ENCODE measurements around the gene HYAL3. TPM values are rescaled to one million over a fixed set of nuclear protein-coding genes. Genes with fewer than 3 reads are reported as not detected.

Gene HYAL3
- total RNA-seq, 1 donor from 2014 or later: 2.5 TPM

GRCh38 chr3:50242851-50243542, 56.2 kb downstream of the HYAL3 start:
- ChIA-PET POLR2A (interaction anchor here (0.5 to 5.1 kb wide), 10 partner anchors 8 to 143 kb away, joined by 3 to 66 read pairs (median 6); partner anchors contain the start of gene IFRD2), CTCF (interaction anchor here (1.6 to 10.5 kb wide), 4 partner anchors 15 to 51 kb away, joined by 4 to 76 read pairs (median 7); no protein-coding TSS in a partner anchor)
- intact Hi-C loops (cut with micrococcal nuclease): no loop called here
- Mint-ChIP-seq H3K27ac (peak overlapping the region; percentile 94), H3K36me3 (ENCODE audit: low read depth) (peaks cover 34% of the 10 kb centered on the region), H3K9me3 (no peaks in the 10 kb centered on the region), H3K27me3 (no peaks in the 10 kb centered on the region), H3K4me1 (peaks cover 88% of the 10 kb centered on the region), H3K4me3 (peak overlapping the region; percentile 78)
- ATAC-seq (ENCODE audit: low read depth) (peak; percentile 61), DNase-seq (peak; percentile 60)
- TF ChIP-seq, protein P1, sequence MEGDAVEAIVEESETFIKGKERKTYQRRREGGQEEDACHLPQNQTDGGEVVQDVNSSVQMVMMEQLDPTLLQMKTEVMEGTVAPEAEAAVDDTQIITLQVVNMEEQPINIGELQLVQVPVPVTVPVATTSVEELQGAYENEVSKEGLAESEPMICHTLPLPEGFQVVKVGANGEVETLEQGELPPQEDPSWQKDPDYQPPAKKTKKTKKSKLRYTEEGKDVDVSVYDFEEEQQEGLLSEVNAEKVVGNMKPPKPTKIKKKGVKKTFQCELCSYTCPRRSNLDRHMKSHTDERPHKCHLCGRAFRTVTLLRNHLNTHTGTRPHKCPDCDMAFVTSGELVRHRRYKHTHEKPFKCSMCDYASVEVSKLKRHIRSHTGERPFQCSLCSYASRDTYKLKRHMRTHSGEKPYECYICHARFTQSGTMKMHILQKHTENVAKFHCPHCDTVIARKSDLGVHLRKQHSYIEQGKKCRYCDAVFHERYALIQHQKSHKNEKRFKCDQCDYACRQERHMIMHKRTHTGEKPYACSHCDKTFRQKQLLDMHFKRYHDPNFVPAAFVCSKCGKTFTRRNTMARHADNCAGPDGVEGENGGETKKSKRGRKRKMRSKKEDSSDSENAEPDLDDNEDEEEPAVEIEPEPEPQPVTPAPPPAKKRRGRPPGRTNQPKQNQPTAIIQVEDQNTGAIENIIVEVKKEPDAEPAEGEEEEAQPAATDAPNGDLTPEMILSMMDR (IDR thresholded peaks at IDR 0.05): no peak

Other genes with a start within 250 kb of the HYAL3 start
- gene RBM5, start 210.5 kb downstream of the HYAL3 start, total RNA-seq: 261 and 316 TPM in 2 replicates
- 0.34 TPM in 1 of 2 replicates, not detected in the other for gene SEMA3F, start 144.1 kb downstream of the HYAL3 start, total RNA-seq
- gene GNAT1, start 107.8 kb downstream of the HYAL3 start, total RNA-seq: not detected in 2 replicates
- gene SLC38A3, start 94.1 kb downstream of the HYAL3 start, total RNA-seq: not detected in 2 replicates
- 281 and 295 TPM in 2 replicates for gene GNAI2, start 63.2 kb downstream of the HYAL3 start, total RNA-seq
- gene SEMA3B, start 30.3 kb downstream of the HYAL3 start, total RNA-seq: 0.15 TPM in 1 of 2 replicates, not detected in the other
- not detected in 2 replicates for gene LSMEM2, start 20.3 kb downstream of the HYAL3 start, total RNA-seq
- gene IFRD2, start 7.0 kb downstream of the HYAL3 start, total RNA-seq: 92.2 and 105 TPM in 2 replicates
- 23.9 and 24.8 TPM in 2 replicates for gene NAA80, start within 50 bp of the HYAL3 start, total RNA-seq
- 0.47 and 0.73 TPM in 2 replicates for gene HYAL1, start 4.2 kb upstream of the HYAL3 start, total RNA-seq
- 4.2 and 4.4 TPM in 2 replicates for gene HYAL2, start 23.3 kb upstream of the HYAL3 start, total RNA-seq
- gene TUSC2, start 28.8 kb upstream of the HYAL3 start, total RNA-seq: 32.2 and 33.4 TPM in 2 replicates
- 34.0 and 38.0 TPM in 2 replicates for gene RASSF1, start 41.4 kb upstream of the HYAL3 start, total RNA-seq
- 0.61 and 0.64 TPM in 2 replicates for gene ZMYND10, start 46.3 kb upstream of the HYAL3 start, total RNA-seq
- gene NPRL2, start 51.4 kb upstream of the HYAL3 start, total RNA-seq: 23.6 and 26.4 TPM in 2 replicates
- 22.9 and 26.0 TPM in 2 replicates for gene CYB561D2, start 51.5 kb upstream of the HYAL3 start, total RNA-seq
- 18.7 and 19.6 TPM in 2 replicates for gene TMEM115, start 60.1 kb upstream of the HYAL3 start, total RNA-seq
- 0.34 and 0.53 TPM in 2 replicates for gene CACNA2D2, start 204.2 kb upstream of the HYAL3 start, total RNA-seq

All from activated B cell treated with CpG ODN at 0.5 μM for 24 hours (primary cell).